ENCODE results near the gene ITGB6. TPM values are rescaled to one million over a fixed set of nuclear protein-coding genes. Genes with fewer than 3 reads are reported as not detected.
"Not testable (repeated sequence)": the region's sequence is repeated elsewhere in the genome, so short reads cannot be mapped to it uniquely, and the experiment has no call there.

ITGB6 gene
- total RNA-seq, 1 experiment from 2014 or later, result 7.2 TPM

GRCh38 chr2:160124571-160124970 lies 75.5 kb downstream of the ITGB6 start:
- intact Hi-C loops (cut with micrococcal nuclease), result no loop called here
- Histone ChIP-seq H3K4me3 (ENCODE audit: low read length) (no peak overlapping the region), H3F3A (ENCODE audit: low read length, unreplicated experiment) (no peaks in the 10 kb centered on the region), H2AFZ (ENCODE audit: low read length) (no peak overlapping the region), H3K4me1 (ENCODE audit: insufficient read depth, low read length) (no peaks in the 10 kb centered on the region), H3K9ac (ENCODE audit: low read length) (no peak overlapping the region), H4K20me1 (ENCODE audit: low read length) (no peaks in the 10 kb centered on the region), H3K27me3 (ENCODE audit: low read length) (no peaks in the 10 kb centered on the region), H3K36me3 (ENCODE audit: low read depth, low read length) (no peaks in the 10 kb centered on the region), H3K9me3 (ENCODE audit: low read length) (no peaks in the 10 kb centered on the region), H3K9me2 (replicated peaks; ENCODE audit: low read length) (no peaks in the 10 kb centered on the region), H3K4me2 (ENCODE audit: low read length) (no peak overlapping the region), H3K79me2 (ENCODE audit: low read length) (no peaks in the 10 kb centered on the region), H3K27ac (ENCODE audit: low read length) (no peak overlapping the region)
- ChIA-PET POLR2A (ENCODE audit: unreplicated experiment) (no interaction called here), CTCF (no interaction called here)
- no TSS peak for BruUV-seq (replicated peaks)
- TF ChIP-seq EZH2 (IDR thresholded peaks at IDR 0.05; ENCODE audit: low read length, unreplicated experiment) (no peak), EZH2phosphoT487 (IDR thresholded peaks at IDR 0.05; ENCODE audit: borderline replicate concordance, low read length) (no peak)
- TF ChIP-seq, protein P1, sequence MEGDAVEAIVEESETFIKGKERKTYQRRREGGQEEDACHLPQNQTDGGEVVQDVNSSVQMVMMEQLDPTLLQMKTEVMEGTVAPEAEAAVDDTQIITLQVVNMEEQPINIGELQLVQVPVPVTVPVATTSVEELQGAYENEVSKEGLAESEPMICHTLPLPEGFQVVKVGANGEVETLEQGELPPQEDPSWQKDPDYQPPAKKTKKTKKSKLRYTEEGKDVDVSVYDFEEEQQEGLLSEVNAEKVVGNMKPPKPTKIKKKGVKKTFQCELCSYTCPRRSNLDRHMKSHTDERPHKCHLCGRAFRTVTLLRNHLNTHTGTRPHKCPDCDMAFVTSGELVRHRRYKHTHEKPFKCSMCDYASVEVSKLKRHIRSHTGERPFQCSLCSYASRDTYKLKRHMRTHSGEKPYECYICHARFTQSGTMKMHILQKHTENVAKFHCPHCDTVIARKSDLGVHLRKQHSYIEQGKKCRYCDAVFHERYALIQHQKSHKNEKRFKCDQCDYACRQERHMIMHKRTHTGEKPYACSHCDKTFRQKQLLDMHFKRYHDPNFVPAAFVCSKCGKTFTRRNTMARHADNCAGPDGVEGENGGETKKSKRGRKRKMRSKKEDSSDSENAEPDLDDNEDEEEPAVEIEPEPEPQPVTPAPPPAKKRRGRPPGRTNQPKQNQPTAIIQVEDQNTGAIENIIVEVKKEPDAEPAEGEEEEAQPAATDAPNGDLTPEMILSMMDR (conservative IDR thresholded peaks at IDR 0.05; ENCODE audit: low read depth, low read length), result no peak
- ATAC-seq (no peak), DNase-seq (no peak)

- H3K27me3 ChIP-seq (ENCODE audit: low read length); H3K79me2 ChIP-seq (ENCODE audit: low read length); H3K27ac ChIP-seq (ENCODE audit: low read length); H3K9ac ChIP-seq (ENCODE audit: low read length); H3K4me1 ChIP-seq (ENCODE audit: insufficient read depth, low read length); H3K4me3 ChIP-seq (ENCODE audit: low read length); H2AFZ ChIP-seq (ENCODE audit: low read length); H4K20me1 ChIP-seq (ENCODE audit: low read length); ATAC-seq; H3K4me2 ChIP-seq (ENCODE audit: low read length); BruUV-seq (replicated peaks); H3F3A ChIP-seq (ENCODE audit: low read length, unreplicated experiment); H3K9me2 ChIP-seq (replicated peaks; ENCODE audit: low read length); DNase-seq; POLR2A ChIA-PET (ENCODE audit: unreplicated experiment); CTCF ChIA-PET; H3K9me3 ChIP-seq (ENCODE audit: low read length); H3K36me3 ChIP-seq (ENCODE audit: low read depth, low read length): not testable (repeated sequence)
- intact Hi-C loops (cut with micrococcal nuclease), result loop anchor here (5.0 kb wide), 2 partner anchors 153 to 863 kb away; no protein-coding TSS in a partner anchor
Observed at GRCh38 chr2:160114721-160115120, 85.4 kb downstream of the ITGB6 start.

DNA sequence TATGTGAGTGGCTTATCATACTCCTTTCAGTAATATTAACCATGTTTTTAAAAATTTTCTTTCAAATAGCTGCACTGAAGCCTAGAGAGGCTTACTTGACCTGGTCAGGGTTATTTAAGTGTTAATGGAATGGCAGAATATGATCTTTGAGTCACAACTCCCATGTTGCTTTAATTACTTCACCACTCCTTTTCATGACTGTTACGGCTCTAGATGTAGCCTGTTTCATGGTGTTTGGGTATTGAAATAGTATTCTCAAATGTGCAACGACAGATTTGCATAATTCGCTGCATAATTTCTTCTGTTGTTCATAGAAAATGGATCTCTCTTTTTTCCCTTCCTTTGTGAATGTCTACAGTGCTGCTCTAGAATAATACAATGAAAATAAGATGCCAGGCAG lies 86.1 kb downstream of the ITGB6 start:
- Histone ChIP-seq H3K9ac (ENCODE audit: low read length) (no peak overlapping the region), H3K4me1 (ENCODE audit: insufficient read depth, low read length) (peaks cover 7% of the 10 kb centered on the region; the same call in 1 of the 2 replicates), H3K4me2 (ENCODE audit: low read length) (no peak overlapping the region), H3K9me2 (replicated peaks; ENCODE audit: low read length) (no peaks in the 10 kb centered on the region), H4K20me1 (ENCODE audit: low read length) (no peaks in the 10 kb centered on the region), H3K4me3 (ENCODE audit: low read length) (no peak overlapping the region), H2AFZ (ENCODE audit: low read length) (no peak overlapping the region), H3K27me3 (ENCODE audit: low read length) (no peaks in the 10 kb centered on the region), H3F3A (ENCODE audit: low read length, unreplicated experiment) (no peaks in the 10 kb centered on the region), H3K27ac (ENCODE audit: low read length) (no peak overlapping the region), H3K36me3 (ENCODE audit: low read depth, low read length) (no peaks in the 10 kb centered on the region), H3K79me2 (ENCODE audit: low read length) (no peaks in the 10 kb centered on the region), H3K9me3 (ENCODE audit: low read length) (no peaks in the 10 kb centered on the region)
- CTCF ChIA-PET, result no interaction called here
- POLR2A ChIA-PET (ENCODE audit: unreplicated experiment), result no interaction called here
- BruUV-seq (replicated peaks), result no TSS peak
- ATAC-seq, result no peak
- intact Hi-C loops (cut with micrococcal nuclease), result loop anchor here (5.0 kb wide), 2 partner anchors 153 to 863 kb away; no protein-coding TSS in a partner anchor
- no peak for DNase-seq
- TF ChIP-seq EZH2 (IDR thresholded peaks at IDR 0.05; ENCODE audit: low read length, unreplicated experiment), result no peak
- TF ChIP-seq, protein P1 (conservative IDR thresholded peaks at IDR 0.05; ENCODE audit: low read depth, low read length), result no peak
- TF ChIP-seq EZH2phosphoT487 (IDR thresholded peaks at IDR 0.05; ENCODE audit: borderline replicate concordance, low read length), result no peak
